Measurements from ENCODE around the gene ATF6.

Gene ATF6

GRCh38 chr1:161863549-161863948 is 97.4 kb downstream of the ATF6 start:
- Mint-ChIP-seq H3K27me3 (ENCODE audit: low read depth) (no peaks in the 10 kb centered on the region), H3K4me3 (no peak overlapping the region), H3K36me3 (ENCODE audit: low read depth) (peaks cover 16% of the 10 kb centered on the region), H3K4me1 (peaks cover 28% of the 10 kb centered on the region), H3K27ac (no peak overlapping the region), H3K9me3 (no peaks in the 10 kb centered on the region)
- TF ChIP-seq CTCF (IDR thresholded peaks at IDR 0.05; ENCODE audit: unreplicated experiment in 3 of 3) = no peak

GRCh38 chr1:161864577-161864976 is 98.5 kb downstream of the ATF6 start:
- H3K9me3 Mint-ChIP-seq = no peaks in the 10 kb centered on the region
- TF ChIP-seq CTCF (IDR thresholded peaks at IDR 0.05; ENCODE audit: unreplicated experiment in 3 of 3) = peak; percentile 62 to 69 (median 67)
- H3K36me3 Mint-ChIP-seq (ENCODE audit: low read depth) = peaks cover 11% of the 10 kb centered on the region
- H3K4me1 Mint-ChIP-seq = peaks cover 27% of the 10 kb centered on the region
- no peaks in the 10 kb centered on the region for H3K27me3 Mint-ChIP-seq (ENCODE audit: low read depth)
- H3K4me3 Mint-ChIP-seq = no peak overlapping the region
- peak overlapping the region; percentile 53 to 89 (median 86) for H3K27ac Mint-ChIP-seq

- Mint-ChIP-seq H3K4me1 (peaks cover 36% of the 10 kb centered on the region), H3K9me3 (no peaks in the 10 kb centered on the region), H3K36me3 (ENCODE audit: low read depth) (peaks cover 8% of the 10 kb centered on the region), H3K27me3 (ENCODE audit: low read depth) (no peaks in the 10 kb centered on the region), H3K4me3 (no peak overlapping the region), H3K27ac (peak overlapping the region; percentile 57 to 72 (median 69))
- no peak for TF ChIP-seq CTCF (IDR thresholded peaks at IDR 0.05; ENCODE audit: unreplicated experiment in 3 of 3)
Observed at GRCh38 chr1:161866241-161866640, 100.1 kb downstream of the ATF6 start.

GRCh38 chr1:161868832-161869231 is 102.7 kb downstream of the ATF6 start:
- Mint-ChIP-seq H3K36me3 (ENCODE audit: low read depth) (peaks cover 4% of the 10 kb centered on the region), H3K27ac (peak overlapping the region in 2 of 3 experiments; percentile 69 to 84), H3K27me3 (ENCODE audit: low read depth) (no peaks in the 10 kb centered on the region), H3K9me3 (no peaks in the 10 kb centered on the region), H3K4me3 (no peak overlapping the region), H3K4me1 (peaks cover 52% of the 10 kb centered on the region)
- no peak for TF ChIP-seq CTCF (IDR thresholded peaks at IDR 0.05; ENCODE audit: unreplicated experiment in 3 of 3)

GRCh38 chr1:161869291-161869690 is 103.2 kb downstream of the ATF6 start:
- no peak for TF ChIP-seq CTCF (IDR thresholded peaks at IDR 0.05; ENCODE audit: unreplicated experiment in 3 of 3)
- Mint-ChIP-seq H3K36me3 (ENCODE audit: low read depth) (peaks cover 4% of the 10 kb centered on the region), H3K27ac (peak overlapping the region in 2 of 3 experiments; percentile 48 to 84), H3K9me3 (no peaks in the 10 kb centered on the region), H3K4me1 (peaks cover 50% of the 10 kb centered on the region), H3K4me3 (no peak overlapping the region), H3K27me3 (ENCODE audit: low read depth) (no peaks in the 10 kb centered on the region)

- Mint-ChIP-seq H3K4me1 (peaks cover 43% of the 10 kb centered on the region), H3K4me3 (peak overlapping the region in 1 of 3 experiments; percentile 8), H3K27me3 (ENCODE audit: low read depth) (no peaks in the 10 kb centered on the region), H3K27ac (peak overlapping the region; percentile 64 to 84 (median 67)), H3K9me3 (no peaks in the 10 kb centered on the region), H3K36me3 (ENCODE audit: low read depth) (no peaks in the 10 kb centered on the region)
- TF ChIP-seq CTCF (IDR thresholded peaks at IDR 0.05; ENCODE audit: unreplicated experiment in 3 of 3) = no peak
Observed at GRCh38 chr1:161872506-161872905, 106.4 kb downstream of the ATF6 start.

Measured in nephron (organoid).